HepG2 (cell line): ENCODE results near the gene IRAK2.

Experiments used
- SRF ChIP-seq: IDR thresholded peaks from 2 replicates; pipeline ENCODE4 v1.6.1; 2011; ENCODE audit warnings: mild to moderate bottlenecking, low read depth, low read length, moderate library complexity
- ZNF576 ChIP-seq: sonication (generic); formaldehyde crosslinking; IDR thresholded peaks from 2 replicates; pipeline ENCODE4 v1.4.0; 2020; ENCODE audit warnings: mild to moderate bottlenecking, missing genetic modification reagents

- no peak for TF ChIP-seq SRF
- no peak for TF ChIP-seq ZNF576 (CRISPR knock-in tag)
Observed at GRCh38 chr3:10223676-10224639, 59.2 kb downstream of the IRAK2 start.
